GM21786 (cell line): ENCODE data around the gene OR52I1.

ENCODE experiments used
- ATAC-seq: cut with Tn5 transposase; IDR thresholded peaks from one replicate; pipeline ENCODE4 v1.9.1; 2021; ENCODE audit not compliant: unreplicated experiment

OR52I1 gene

GRCh38 chr11:4610258-4610935, 16.6 kb downstream of the OR52I1 start:
- no peak for ATAC-seq

DNA sequence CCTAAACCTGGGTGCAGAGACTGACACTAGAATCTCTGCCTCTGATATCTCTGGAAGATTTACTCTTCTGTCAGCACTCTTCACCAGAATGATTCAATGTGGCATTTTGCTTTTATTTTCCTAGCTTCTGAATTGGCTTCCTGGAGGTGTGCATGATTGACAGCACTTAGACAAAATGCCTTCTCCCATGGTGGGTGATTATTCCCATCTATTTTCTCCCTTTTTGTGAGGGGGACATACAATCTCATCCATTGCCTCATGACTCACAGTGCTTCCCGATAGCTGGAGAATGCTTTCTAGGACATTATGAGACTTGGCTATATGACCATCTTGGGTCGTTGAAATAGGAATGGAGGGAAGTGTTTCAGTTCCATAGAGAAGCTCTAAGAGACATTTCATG, 18.1 kb downstream of the OR52I1 start:
- no peak for ATAC-seq

DNA sequence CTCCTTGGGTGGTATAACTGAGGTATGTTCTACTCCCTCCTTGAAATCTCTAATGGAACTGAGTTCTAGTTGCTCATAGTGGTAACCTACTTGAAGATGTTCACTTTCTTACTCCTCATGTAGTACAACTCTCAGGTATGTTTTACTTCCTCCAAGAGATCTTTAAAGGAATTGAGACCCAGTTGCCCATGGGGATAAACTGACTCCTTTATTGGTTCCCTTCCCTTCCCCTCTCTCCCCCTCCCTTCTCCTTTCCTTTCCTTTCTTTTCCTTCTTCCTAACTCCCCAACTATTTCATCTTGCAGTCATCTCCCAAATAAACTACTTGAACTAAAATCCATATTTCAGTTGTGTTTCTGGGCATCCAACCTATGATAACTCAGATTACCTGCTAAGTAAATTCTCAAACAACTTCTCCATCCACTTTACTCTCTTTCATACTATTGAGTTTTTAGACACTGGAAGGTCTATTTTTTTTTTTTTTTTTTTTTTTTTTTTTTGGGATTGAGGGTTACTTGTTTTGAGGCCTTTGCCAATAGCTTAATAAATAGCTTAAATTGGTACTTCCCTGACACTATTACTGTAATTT, 22.1 kb downstream of the OR52I1 start:
- no peak for ATAC-seq

DNA sequence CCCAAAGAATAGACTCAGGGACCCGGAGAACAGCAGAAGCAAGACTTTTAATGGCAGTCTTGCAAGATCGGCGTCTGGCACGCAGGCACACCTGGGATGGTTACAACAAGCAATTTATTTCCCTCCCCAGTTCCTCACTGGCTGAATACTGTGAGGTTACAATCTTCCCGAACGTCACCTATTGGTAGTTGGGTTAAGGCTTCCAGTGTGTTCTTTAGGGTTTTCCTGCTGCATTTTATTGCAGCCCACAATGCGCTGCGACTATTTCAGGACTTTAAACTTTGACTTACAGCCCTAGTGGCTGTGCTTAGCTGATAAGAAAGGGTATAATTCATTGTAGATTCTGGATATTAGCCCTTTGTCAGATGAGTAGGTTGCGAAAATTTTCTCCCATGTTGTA, 25.7 kb downstream of the OR52I1 start:
- ATAC-seq: no peak

DNA sequence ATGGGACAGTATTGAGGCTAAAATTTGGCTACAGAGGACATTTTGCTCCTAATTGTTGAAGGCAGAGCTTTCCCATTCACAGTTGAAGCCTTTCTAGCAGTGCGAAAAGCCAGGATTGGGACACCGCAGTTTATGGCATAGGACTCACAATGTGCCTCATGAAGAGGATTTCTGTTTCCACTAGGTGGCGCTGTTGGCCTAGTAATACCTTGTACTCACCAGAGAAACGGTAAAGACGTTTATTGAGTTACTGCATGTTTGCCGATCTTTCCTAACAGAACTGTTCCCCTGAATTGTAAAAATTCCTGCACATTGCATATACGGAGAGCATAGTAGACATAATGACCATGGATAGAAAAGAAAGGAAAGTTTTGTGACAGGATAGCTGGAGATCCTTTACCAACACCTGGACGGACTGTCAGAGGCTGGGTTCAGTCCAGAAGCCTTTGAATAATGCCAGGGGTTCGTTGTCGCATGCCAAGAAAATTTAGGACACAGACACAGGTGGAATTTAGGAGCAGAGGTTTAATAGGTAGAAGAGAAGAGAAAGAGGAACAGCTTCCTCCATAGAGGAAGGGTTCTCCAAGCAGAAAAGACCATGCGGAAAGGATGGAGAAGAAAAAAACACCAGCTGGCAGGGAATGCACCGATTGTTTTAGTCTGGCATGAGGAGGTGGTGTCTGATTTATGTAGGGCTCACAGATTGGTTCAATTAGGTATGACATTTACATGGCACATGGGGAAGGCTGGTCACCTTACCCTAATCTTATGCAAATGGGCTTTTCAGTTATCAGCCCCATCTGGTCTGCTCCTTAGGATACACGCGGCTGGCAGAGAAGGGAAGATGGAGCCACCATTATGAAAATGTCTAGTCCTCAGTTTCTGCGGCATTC, 32.6 kb downstream of the OR52I1 start:
- ATAC-seq: peak; percentile 74

DNA sequence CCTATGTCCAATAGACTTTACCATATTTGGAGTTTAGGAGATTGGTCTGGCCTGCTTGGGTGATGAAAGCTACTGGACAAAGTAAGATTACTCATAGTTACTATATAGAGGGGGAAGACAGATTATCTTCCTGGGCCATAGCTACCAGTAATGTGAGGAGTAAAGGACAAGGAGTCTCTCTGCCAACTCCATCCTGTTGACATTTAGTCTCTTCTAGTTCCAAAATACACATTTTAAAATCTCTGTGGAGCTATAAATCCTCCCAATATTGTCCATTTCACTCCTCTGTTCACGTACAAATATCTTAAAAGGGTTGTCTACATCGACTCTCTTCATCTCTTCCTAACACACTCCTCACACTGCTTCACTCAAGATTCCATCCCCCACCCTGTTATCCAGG, 42.3 kb downstream of the OR52I1 start:
- ATAC-seq: no peak

- ATAC-seq: peak; percentile 93
These were observed 43.3 kb downstream of the OR52I1 start, which contains the start of gene OR51D1 for GRCh38 chr11:4636962-4637661. Gene OR51D1, plus strand, starts transcription at chr11:4637477. Its CDS starts 2,314 bp downstream, at chr11:4639791.

- no peak for ATAC-seq
These were observed 43.8 kb downstream of the OR52I1 start for GRCh38 chr11:4637662-4638047.

- ATAC-seq: no peak
These were observed 46.1 kb downstream of the OR52I1 start for GRCh38 chr11:4639931-4640330.

DNA sequence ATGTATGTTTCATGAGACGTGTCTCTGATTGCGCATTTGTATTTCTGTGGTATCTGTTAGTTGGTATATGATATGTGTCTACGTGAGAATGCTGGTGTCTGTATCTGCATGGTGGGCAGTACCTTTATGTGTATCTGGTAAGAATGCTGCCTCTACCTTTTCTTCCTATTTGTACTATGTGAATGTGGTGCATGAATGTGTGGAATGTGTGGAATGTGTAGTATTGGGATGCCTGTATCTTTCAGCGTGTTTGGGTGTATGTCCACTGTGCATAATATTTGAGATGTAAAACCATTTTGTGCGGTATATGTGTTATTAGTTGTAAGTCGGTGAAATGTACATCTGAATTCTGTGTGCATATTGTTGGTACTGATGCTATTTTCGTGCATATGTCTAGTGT, 47.7 kb downstream of the OR52I1 start:
- no peak for ATAC-seq

DNA sequence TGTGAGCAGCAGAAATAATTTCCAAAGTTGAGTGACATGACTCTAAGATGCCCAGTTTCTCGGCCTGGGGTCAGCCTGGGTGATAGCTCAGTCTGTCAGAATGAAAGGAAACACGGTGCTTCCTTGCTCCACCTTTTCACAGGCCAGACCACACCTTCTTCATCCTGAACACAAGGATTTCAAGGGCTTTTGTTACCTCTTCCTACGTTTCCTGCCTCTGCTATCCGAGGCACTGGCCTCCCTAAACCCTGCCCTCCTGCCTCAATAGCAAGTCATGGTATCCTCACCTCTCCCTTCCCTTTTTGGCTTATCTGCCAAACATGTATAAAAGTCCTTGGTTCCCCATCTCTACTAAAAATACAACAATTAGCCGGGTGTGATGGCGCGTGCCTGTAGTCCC, 48.2 kb downstream of the OR52I1 start:
- ATAC-seq: no peak

DNA sequence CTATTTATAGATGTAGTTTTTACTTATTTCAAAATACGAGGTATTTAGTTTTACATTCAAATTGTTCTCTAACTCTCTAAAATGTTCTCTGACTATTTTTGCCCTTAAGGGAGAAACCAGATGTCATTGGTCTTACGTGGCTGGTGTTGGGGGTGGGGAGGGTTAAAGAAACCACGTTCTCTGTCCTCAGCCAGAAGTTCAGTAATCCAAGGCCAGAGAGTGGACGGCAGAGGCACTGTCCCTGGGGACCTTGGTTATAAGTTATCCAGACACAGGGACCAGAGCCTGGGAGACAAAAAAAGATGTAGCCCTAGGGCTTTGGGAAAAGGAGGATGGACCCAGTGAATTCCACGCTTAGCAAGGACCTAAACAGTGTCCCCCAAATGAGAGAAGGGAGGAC, 49.2 kb downstream of the OR52I1 start:
- ATAC-seq: no peak

DNA sequence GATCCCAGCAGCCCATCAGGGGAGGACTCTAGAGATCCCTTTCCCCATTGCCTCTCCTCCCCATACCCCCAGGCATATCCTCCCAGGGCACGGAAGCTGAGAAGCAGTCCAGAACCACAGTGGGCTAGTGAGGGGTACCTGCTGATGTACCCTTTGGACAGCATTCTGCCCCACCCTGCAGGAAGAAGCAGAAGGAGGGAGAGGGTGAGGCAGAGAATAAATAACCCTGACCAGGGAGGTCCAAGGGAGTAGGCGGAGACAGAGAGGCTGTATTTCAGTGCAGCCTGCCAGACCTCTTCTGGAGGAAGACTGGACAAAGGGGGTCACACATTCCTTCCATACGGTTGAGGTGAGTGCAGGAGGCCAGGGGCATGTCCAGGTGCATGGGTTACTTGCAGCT, 49.8 kb downstream of the OR52I1 start, which contains the start of gene OR51E1:
Gene OR51E1, plus strand, starts transcription at position 301 of the 400 bp plus-strand sequence. CDS start 8,545 bp downstream, outside the sequence.
- ATAC-seq: no peak

GRCh38 chr11:4644233-4644632, 50.4 kb downstream of the OR52I1 start:
- no peak for ATAC-seq
